Measurements from ENCODE around the gene TEPSIN.
A peak's percentile ranks its signal among the peaks of the same experiment; 100 is the strongest.
"Not testable (repeated sequence)": the region's sequence is repeated elsewhere in the genome, so short reads cannot be mapped to it uniquely, and the experiment has no call there.

Gene TEPSIN

DNA sequence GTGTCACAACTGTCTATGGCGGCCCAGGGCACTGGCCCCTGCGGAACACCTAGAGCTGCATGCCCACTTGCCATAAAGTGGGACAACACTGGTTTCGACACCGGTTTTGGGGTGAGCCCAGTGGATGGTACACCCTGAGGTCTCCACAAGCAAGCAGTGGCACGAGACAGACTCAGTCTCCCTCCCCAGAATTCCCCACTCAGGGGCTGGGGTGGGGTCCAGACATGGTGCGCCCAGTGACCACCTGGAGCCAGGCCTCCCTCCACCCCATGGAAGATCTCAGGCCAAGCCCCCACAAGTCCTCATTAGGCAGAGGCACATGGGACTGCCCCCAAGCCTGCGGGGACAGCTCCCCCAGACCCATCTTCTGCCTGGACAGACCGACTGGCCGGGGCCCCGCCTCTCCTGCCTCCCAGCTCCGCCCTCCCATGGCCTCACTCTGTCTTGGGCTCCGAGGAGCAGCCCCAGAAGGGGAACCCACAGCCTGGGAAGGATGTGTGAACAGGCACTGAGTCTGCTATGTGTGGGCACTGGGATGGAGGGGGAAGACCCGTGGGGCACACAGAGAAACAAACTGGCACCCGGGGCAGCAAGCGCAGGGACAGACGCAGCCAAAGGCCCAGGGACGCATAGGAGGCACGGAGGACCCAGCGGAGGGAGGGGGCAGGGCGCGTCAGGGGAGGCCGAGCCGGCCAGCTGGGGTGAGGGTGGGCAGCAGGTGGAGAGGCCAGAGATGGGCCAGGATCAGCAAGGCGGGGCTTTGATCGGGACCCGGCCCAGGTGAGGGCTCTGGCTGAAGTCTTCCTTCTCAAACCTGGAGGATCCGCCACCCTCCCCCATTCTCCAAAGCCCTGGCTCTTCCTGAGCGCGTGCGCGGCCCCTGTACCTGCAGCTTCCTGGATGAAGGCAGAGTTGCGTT is 2.8 kb downstream of the TEPSIN start:
- DNase-seq = no peak

- no peak for DNase-seq
These were observed 3.7 kb downstream of the TEPSIN start for GRCh38 chr17:81234940-81235821.

DNA sequence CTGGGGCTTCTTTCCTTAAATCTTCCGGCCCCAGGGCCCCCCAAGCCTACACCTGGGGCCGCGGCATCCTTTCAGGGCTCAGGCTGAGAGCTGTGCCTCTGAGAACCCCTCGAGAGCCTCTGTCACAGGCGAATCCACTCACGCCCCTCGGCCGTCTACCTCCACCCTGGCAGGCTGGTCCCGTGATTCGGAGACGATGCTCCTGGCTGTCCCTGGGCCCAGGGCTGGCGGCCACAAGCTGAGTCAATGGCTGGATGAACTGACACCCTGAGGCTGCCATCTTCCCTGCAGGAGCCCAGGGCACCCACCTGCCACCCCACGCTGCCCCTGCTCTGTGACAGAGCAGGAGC is 4.4 kb downstream of the TEPSIN start:
- DNase-seq = no peak

DNA sequence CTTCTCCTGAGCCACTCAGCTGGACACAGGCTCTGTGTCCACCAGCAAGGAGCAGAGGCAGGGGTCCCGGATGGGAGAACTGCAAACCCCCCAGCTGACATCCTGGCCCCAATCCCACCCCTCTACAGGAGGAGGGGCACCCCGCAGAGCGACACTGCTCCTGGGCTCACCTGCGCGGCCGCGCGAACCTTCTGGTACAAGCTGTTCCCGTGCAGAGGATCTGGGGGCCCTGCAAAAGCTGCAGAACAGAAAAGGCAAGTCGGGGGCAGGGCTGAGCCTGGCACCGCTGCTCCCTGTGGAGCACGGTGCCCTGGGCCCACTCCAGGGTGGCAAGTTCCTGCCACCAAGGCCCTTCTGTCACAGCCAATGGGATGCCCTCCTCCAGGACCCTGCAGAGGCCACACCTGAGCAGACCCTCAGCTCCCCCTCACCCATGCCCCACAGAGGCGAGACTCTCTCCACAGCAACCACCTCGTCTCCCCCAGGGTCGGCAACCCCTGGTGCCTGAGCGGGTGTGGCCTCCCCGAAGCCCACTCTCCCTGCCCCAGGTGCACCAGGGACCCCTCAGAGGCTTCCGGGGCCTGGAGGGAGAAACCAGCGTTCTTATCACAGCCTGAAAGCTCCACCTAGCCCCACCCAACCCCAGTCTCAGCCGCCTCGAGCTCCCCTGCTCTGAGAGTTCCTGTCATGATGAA is 4.9 kb downstream of the TEPSIN start:
- no peak for DNase-seq

DNA sequence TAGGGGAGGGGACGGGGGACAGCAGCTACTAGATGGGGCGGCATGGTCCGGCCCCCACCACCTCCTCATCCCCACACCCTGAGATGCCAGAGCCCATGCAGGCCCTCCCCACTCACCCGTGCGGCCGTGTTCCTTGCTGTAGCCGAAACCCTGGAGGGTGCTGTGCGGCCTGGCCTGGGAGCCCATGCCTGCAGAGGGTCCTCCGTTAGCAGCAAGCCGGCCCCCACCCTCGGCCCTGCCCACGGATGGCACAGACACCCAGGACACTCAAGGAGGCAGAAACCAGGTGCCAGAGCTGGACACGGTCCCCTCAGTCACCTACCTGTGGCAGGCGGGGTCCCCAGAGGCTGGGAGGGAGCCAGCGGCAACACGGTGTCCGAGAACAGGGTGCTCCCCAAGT is 5.5 kb downstream of the TEPSIN start:
- DNase-seq = no peak

- DNase-seq = no peak
These were observed 6.1 kb downstream of the TEPSIN start for GRCh38 chr17:81232616-81233241.

DNA sequence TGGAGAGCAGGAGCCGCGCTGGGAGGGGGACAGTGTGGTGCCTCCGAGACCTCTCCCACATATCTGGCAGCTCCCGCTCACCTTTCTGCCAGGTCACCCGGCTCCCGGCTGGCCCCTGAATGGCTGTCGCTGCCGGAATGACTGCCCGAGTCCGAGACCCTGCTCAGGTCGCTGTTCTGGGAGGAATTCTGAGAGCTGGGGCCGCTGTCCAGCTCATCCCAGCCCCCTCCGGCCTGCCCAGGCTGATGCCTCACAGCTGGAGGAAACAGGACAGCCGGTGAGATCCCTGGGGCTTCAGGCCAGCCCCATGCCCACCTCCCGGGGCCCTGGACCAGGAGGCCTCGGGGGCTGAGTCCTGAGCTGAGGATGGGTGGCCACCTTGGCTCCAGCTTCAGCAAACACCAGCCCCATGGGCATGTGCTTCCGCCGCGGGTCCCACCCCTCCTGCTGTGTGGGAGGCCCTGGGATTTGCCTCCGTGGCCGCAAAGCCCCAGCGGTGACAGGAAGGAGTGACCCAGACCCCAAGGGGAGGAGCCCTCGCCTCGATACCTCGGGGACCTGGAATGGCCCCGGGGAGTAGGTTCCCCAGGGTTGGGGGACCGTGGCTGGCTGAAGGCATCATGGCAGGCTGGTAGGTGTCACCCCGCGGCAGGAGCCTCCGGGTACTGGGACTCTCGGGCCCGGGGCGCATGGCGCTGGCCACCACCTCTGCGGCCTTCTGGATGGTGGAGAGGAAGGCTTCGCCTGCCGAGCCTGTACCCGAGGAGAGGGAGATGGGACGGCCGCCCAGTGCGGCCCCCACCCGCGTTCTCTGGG is 6.9 kb downstream of the TEPSIN start:
- no peak for DNase-seq

GRCh38 chr17:81231121-81231645 is 7.7 kb downstream of the TEPSIN start:
- DNase-seq = no peak

DNA sequence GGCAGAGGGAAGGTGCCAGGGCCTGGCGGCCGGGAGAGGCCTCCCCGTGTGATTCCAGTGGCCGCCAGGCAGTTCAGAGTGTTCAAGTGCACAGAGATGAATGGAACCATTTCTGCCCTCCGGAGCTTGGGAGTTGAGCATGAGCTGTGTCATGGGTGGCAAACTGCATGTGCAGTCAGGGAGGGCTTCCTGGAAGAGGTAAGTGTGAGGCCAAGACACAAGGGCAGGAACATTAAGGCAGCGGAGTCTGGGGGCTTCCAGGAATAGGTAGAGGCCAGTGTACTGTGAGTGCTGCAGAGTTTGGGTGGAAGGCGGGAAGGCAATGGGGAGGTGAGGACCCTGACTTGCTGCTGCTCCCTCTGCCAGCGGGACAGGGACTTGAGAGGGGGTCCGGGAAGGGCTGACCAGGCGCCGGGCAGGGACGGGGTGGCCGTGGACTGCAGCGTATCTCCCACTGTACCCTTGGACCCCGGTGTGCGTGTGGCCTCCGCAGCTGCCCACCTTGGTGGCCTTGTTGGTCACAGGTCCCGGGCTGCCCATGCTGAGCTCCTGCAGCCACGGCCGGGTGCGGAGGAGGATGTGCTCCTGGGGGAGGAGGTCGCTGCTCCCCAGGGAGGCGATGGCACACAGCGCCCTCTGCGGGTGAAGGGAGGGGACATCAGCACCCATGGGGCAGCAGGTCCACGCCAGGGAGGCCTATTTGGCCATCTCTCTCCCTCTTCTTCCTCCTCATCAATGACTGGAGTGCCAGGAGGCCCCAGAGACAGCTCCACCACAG is 8.6 kb downstream of the TEPSIN start:
- DNase-seq = no peak

- no peak for DNase-seq
These were observed 9.3 kb downstream of the TEPSIN start for GRCh38 chr17:81229666-81229920.

GRCh38 chr17:81228834-81229665 is 9.8 kb downstream of the TEPSIN start:
- no peak for DNase-seq

GRCh38 chr17:81228420-81228819 is 10.4 kb downstream of the TEPSIN start:
- DNase-seq = no peak

GRCh38 chr17:81227630-81228029 is 11.2 kb downstream of the TEPSIN start:
- not testable (repeated sequence) for DNase-seq

DNA sequence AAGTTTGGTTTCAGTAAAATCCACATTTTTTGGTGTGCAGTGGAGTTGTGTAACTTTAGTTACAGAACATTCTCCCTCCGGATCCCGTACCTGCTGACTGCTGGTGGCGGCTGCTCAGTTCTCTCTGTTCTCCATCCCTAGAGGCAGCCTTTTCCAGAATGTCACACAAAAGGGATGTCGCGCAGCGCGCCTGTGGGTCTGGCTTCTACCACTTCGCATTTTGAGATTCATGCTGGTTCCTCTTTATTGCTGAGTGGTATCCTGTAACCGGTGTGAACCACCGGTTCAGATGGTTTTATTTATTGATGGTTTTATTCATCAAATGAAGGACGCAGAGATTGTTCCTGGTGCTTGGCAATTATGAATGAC is 15.1 kb downstream of the TEPSIN start:
- no peak for DNase-seq

GRCh38 chr17:81222906-81223761 is 15.7 kb downstream of the TEPSIN start, which contains the start of gene CEP131:
CEP131 (minus strand) TSS chr17:81222965; CDS start chr17:81220056, 2,909 bp downstream.
- DNase-seq = peak; percentile 96

- DNase-seq = no peak
These were observed 16.3 kb downstream of the TEPSIN start for GRCh38 chr17:81222620-81222905.

GRCh38 chr17:81221842-81222619 is 16.8 kb downstream of the TEPSIN start:
- peak; percentile 42 for DNase-seq

DNA sequence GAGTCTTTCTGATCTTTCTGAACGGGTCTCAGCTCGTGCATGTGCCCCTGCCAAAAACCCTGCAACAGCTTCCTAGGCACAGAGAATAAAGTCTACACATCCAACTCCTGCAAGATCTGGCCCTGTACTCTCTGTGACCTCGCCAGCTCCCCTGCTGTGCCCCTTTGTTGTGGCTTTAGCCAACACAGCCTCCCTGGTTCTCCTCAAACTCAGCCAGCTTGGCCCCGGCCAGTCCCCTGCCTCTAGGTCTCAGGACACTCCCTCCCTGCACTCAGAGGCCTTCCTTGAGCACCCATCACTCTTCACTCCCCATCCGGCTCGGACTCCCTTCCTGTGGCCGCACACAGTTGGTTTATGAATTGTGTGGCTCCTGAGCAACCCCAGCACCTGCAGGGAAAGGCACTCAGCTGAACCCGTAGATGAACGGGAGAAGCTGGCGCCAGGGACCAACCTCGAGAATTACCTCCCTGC is 17.4 kb downstream of the TEPSIN start:
- DNase-seq = no peak
